Cardiac muscle cell (in vitro differentiated cells and primary cell): ENCODE data around the gene TRNAU1AP. TPM values are rescaled to one million over a fixed set of nuclear protein-coding genes. Genes with fewer than 3 reads are reported as not detected.
"Not testable (repeated sequence)": the region's sequence is repeated elsewhere in the genome, so short reads cannot be mapped to it uniquely, and the experiment has no call there.

ENCODE experiments used
- DNase-seq, 2 donors: peaks; one replicate each; pipeline versions ENCODE4 v3.0.0 to v3.0.0-alpha.2; 2010 to 2017; ENCODE audit warnings: low read depth in 1 of 2, low spot score in 1 of 2
- H3K27ac ChIP-seq: fragments of 200-600 bp; sonication (generic); 2 replicates; pipeline ENCODE4 v1.5.1; 2016
- H3K27me3 ChIP-seq: fragments of 200-600 bp; sonication (generic); 2 replicates; pipeline ENCODE4 v1.6.0; 2016; ENCODE audit warnings: control low read depth
- H3K36me3 ChIP-seq: fragments of 200-600 bp; sonication (generic); 2 replicates; pipeline ENCODE4 v1.5.1; 2016; ENCODE audit warnings: control low read depth
- H3K4me1 ChIP-seq: fragments of 200-600 bp; sonication (generic); 2 replicates; pipeline ENCODE4 v1.8.1; 2017; ENCODE audit warnings: low read depth, mild to moderate bottlenecking, mixed run types
- H3K4me3 ChIP-seq: fragments of 200-600 bp; sonication (generic); 2 replicates; pipeline ENCODE4 v1.5.1; 2016; ENCODE audit warnings: mild to moderate bottlenecking
- H3K9me3 ChIP-seq: fragments of 200-600 bp; sonication (generic); 2 replicates; pipeline ENCODE4 v1.5.1; 2017; ENCODE audit warnings: low read depth, mild to moderate bottlenecking, control low read depth
- CTCF ChIP-seq: IDR thresholded peaks from 2 replicates; pipeline ENCODE4 v1.5.1; 2012; ENCODE audit warnings: low read depth, mild to moderate bottlenecking, low read length
- polyA plus RNA-seq: library from polyadenylated mRNA; unstranded; fragments of >200 nt; fragmentation: Nextera tagmentation; extraction: Ambion mirVana; gene quantifications from 2 replicates; pipeline ENCODE4 v1.2.1, GENCODE V29; 2016
- total RNA-seq: library from RNA; depleted of rRNA; stranded (reverse); fragments of >200 nt; gene quantifications from 2 replicates; pipeline ENCODE4 v1.2.3, GENCODE V29; 2016

The TRNAU1AP gene
- total and polyA plus RNA-seq, 2 experiments from 2014 or later: 26.0 to 39.9 TPM

- H3K27ac ChIP-seq: no peak overlapping the region
- H3K4me1 ChIP-seq: no peaks in the 10 kb centered on the region
- peaks cover 41% of the 10 kb centered on the region for H3K36me3 ChIP-seq
- H3K27me3 ChIP-seq: no peaks in the 10 kb centered on the region
- H3K9me3 ChIP-seq: no peaks in the 10 kb centered on the region
- TF ChIP-seq CTCF: no peak
- no peak for DNase-seq
- no peak overlapping the region for H3K4me3 ChIP-seq
These were observed 8.0 kb downstream of the TRNAU1AP start for GRCh38 chr1:28560886-28561285.

- H3K4me3 ChIP-seq: no peak overlapping the region
- peaks cover 57% of the 10 kb centered on the region for H3K36me3 ChIP-seq
- H3K27me3 ChIP-seq: no peaks in the 10 kb centered on the region
- H3K9me3 ChIP-seq: no peaks in the 10 kb centered on the region
- DNase-seq: no peak
- no peaks in the 10 kb centered on the region for H3K4me1 ChIP-seq
- no peak overlapping the region for H3K27ac ChIP-seq
- no peak for TF ChIP-seq CTCF
These were observed 11.4 kb downstream of the TRNAU1AP start for GRCh38 chr1:28564310-28564709.

GRCh38 chr1:28565040-28565439 lies 12.2 kb downstream of the TRNAU1AP start:
- Histone ChIP-seq H3K4me3 (no peak overlapping the region), H3K27me3 (no peaks in the 10 kb centered on the region), H3K36me3 (peaks cover 51% of the 10 kb centered on the region), H3K4me1 (no peaks in the 10 kb centered on the region), H3K9me3 (no peaks in the 10 kb centered on the region), H3K27ac (no peak overlapping the region)
- no peak for TF ChIP-seq CTCF
- DNase-seq: no peak

- H3K36me3 ChIP-seq: peaks cover 48% of the 10 kb centered on the region
- H3K4me1 ChIP-seq: no peaks in the 10 kb centered on the region
- no peak for DNase-seq
- H3K4me3 ChIP-seq: no peak overlapping the region
- no peaks in the 10 kb centered on the region for H3K27me3 ChIP-seq
- no peak overlapping the region for H3K27ac ChIP-seq
- no peak for TF ChIP-seq CTCF
- H3K9me3 ChIP-seq: no peaks in the 10 kb centered on the region
These were observed 12.8 kb downstream of the TRNAU1AP start for GRCh38 chr1:28565726-28566125.

GRCh38 chr1:28566931-28567330 lies 14.0 kb downstream of the TRNAU1AP start:
- no peak for TF ChIP-seq CTCF
- Histone ChIP-seq H3K27me3 (no peaks in the 10 kb centered on the region), H3K36me3 (peaks cover 46% of the 10 kb centered on the region), H3K4me3 (no peak overlapping the region), H3K4me1 (no peaks in the 10 kb centered on the region), H3K9me3 (no peaks in the 10 kb centered on the region), H3K27ac (no peak overlapping the region)
- no peak for DNase-seq

GRCh38 chr1:28571911-28572310 lies 19.0 kb downstream of the TRNAU1AP start:
- no peak for TF ChIP-seq CTCF
- no peaks in the 10 kb centered on the region for H3K4me1 ChIP-seq
- H3K27me3 ChIP-seq: no peaks in the 10 kb centered on the region
- H3K4me3 ChIP-seq: no peak overlapping the region
- no peak overlapping the region for H3K27ac ChIP-seq
- H3K9me3 ChIP-seq: no peaks in the 10 kb centered on the region
- peaks cover 36% of the 10 kb centered on the region for H3K36me3 ChIP-seq
- DNase-seq: no peak

- peaks cover 38% of the 10 kb centered on the region for H3K36me3 ChIP-seq
- not testable (repeated sequence) for H3K27ac ChIP-seq, H3K4me3 ChIP-seq
These were observed 20.0 kb downstream of the TRNAU1AP start for GRCh38 chr1:28572891-28573290.

More at GRCh38 chr1:28572891-28573290, 20.0 kb downstream of the TRNAU1AP start:
- H3K4me1 ChIP-seq, H3K27me3 ChIP-seq, H3K9me3 ChIP-seq: not testable (repeated sequence)
- DNase-seq: peak in 1 of 2 donors; percentile 88
